Measurements from ENCODE around the gene GATD1. TPM values are rescaled to one million over a fixed set of nuclear protein-coding genes. Genes with fewer than 3 reads are reported as not detected.

Gene GATD1
- total and polyA plus RNA-seq, 10 of the 15 experiments (the other 5 are each of a cell fraction or from before 2014, with no cell fraction given): 1.2 to 92.6 (median 22.3) TPM

GRCh38 chr11:797296-798092 is 20.2 kb upstream of the GATD1 start:
- peak; percentile 76 for ATAC-seq
- Histone ChIP-seq H3K27ac (ENCODE audit: control insufficient read depth, insufficient read depth) (peak overlapping the region; percentile 85), H3K9me3 (replicated peaks; ENCODE audit: control insufficient read depth, insufficient read depth, low read length) (no peaks in the 10 kb centered on the region), H3K79me2 (ENCODE audit: control insufficient read depth, insufficient read depth, low read length) (peaks cover 30% of the 10 kb centered on the region), H3K36me3 (ENCODE audit: control insufficient read depth in 2 of 2, insufficient read depth in 2 of 2, low read length in 1 of 2) (peaks cover 0 to 12% of the 10 kb centered on the region in 2 experiments; a peak in 2 of 4 replicates), H3K27me3 (replicated peaks in 1 of 2; ENCODE audit: control insufficient read depth in 2 of 2, insufficient read depth in 2 of 2, low read length in 1 of 2) (no peaks in the 10 kb centered on the region), H3K4me2 (ENCODE audit: control insufficient read depth, insufficient read depth) (peak overlapping the region; percentile 100), H3K4me3 (peak overlapping the region; percentile 97), H3K4me1 (ENCODE audit: control insufficient read depth, insufficient read depth, low read length) (peaks cover 15% of the 10 kb centered on the region), H2AFZ (ENCODE audit: control insufficient read depth, low read depth, low read length) (peak overlapping the region; percentile 92), H4K20me1 (ENCODE audit: control insufficient read depth, insufficient read depth) (no peaks in the 10 kb centered on the region), H3K9ac (ENCODE audit: control insufficient read depth, insufficient read depth, low read length) (peak overlapping the region; percentile 79)
- intact Hi-C loops (cut with micrococcal nuclease; ENCODE audit: unreplicated experiment): loop anchor here (1.0 to 5.0 kb wide), 2 partner anchors 12 to 50 kb away; partner anchors contain the start of genes RPLP2 and TALDO1
- no peak for DNase-seq (ENCODE audit: low read depth, low spot score)
- SMC1A ChIA-PET (ENCODE audit: uncharacterized antibody, unreplicated experiment): interaction anchor here (1.2 kb wide), 1 partner anchor 9 kb away, joined by 3 read pairs; no protein-coding TSS in a partner anchor
- POLR2A ChIA-PET: interaction anchor here (0.5 to 1.7 kb wide), 8 partner anchors 8 to 229 kb away, joined by 3 to 10 read pairs (median 4); partner anchors contain the start of gene RPLP2
- RAD21 ChIA-PET (ENCODE audit: unreplicated experiment): interaction anchor here (1.3 to 2.8 kb wide), 3 partner anchors 48 to 262 kb away, joined by 4 to 14 read pairs (median 9); partner anchors contain the start of gene HRAS
- WGBS (ENCODE audit: insufficient coverage, insufficient replicate concordance, low lambda C conversion rate, missing lambda C conversion rate): under 1% methylated on average over 57 of the region's 57 CpGs
- peak; percentile 94 for FAIRE-seq
- in situ Hi-C loops (cut with MboI): no loop called here
- BruUV-seq (replicated peaks): no TSS peak
- CTCF ChIA-PET: interaction anchor here (1.1 to 1.5 kb wide), 5 partner anchors 9 to 243 kb away, joined by 3 to 5 read pairs (median 4); no protein-coding TSS in a partner anchor
- TF ChIP-seq ZNF274 (IDR thresholded peaks at IDR 0.05; ENCODE audit: insufficient read depth, insufficient read length) (no peak), SIX5 (IDR thresholded peaks at IDR 0.05; ENCODE audit: low read depth, low read length, severe bottlenecking) (no peak), SRF (IDR thresholded peaks at IDR 0.05; ENCODE audit: low read depth in 2 of 2, low read length in 2 of 2) (peak; percentile 58 to 78; a peak in 3 of 4 replicates), NRF1 (conservative IDR thresholded peaks at IDR 0.05; ENCODE audit: low read depth, low read length) (no peak), TARDBP (IDR thresholded peaks at IDR 0.05; ENCODE audit: borderline replicate concordance) (0 out of 2 replicates have a peak, but pooled peaks have one; percentile 28), BHLHE40 (IDR thresholded peaks at IDR 0.05; ENCODE audit: borderline replicate concordance in 1 of 2, low read depth in 2 of 2, low read length in 1 of 2) (peak; percentile 32 to 75; a peak in 1 of 4 replicates), CHD2 (IDR thresholded peaks at IDR 0.05; ENCODE audit: borderline replicate concordance, low read depth, low read length) (0 out of 2 replicates have a peak, but pooled peaks have one; percentile 11), TCF3 (IDR thresholded peaks at IDR 0.05; ENCODE audit: borderline replicate concordance, insufficient read depth, low read depth, low read length) (0 out of 2 replicates have a peak, but pooled peaks have one; percentile 47), ATF7 (IDR thresholded peaks at IDR 0.05; ENCODE audit: low read depth) (no peak; the same call in 1 of the 2 replicates), BMI1 (IDR thresholded peaks at IDR 0.05; ENCODE audit: borderline replicate concordance) (peak; percentile 86), HDGF (IDR thresholded peaks at IDR 0.05) (0 out of 2 replicates have a peak, but pooled peaks have one; percentile 59), RAD51 (IDR thresholded peaks at IDR 0.05) (no peak), POLR2AphosphoS5 (IDR thresholded peaks at IDR 0.05; ENCODE audit: low read length) (peak; percentile 42; the same call in 1 of the 2 replicates), NBN (IDR thresholded peaks at IDR 0.05) (0 out of 2 replicates have a peak, but pooled peaks have one; percentile 56), SIN3A (IDR thresholded peaks at IDR 0.05; ENCODE audit: low read depth, low read length) (peak; percentile 93; the same call in 1 of the 2 replicates), IKZF2 (IDR thresholded peaks at IDR 0.05) (no peak), HCFC1 (IDR thresholded peaks at IDR 0.05; ENCODE audit: low read length) (peak; percentile 7; the same call in 1 of the 2 replicates), ZNF687 (IDR thresholded peaks at IDR 0.05) (0 out of 2 replicates have a peak, but pooled peaks have one; percentile 15), EZH2 (IDR thresholded peaks at IDR 0.05; ENCODE audit: borderline replicate concordance, control insufficient read depth, low read depth, low read length) (no peak), POLR2AphosphoS2 (IDR thresholded peaks at IDR 0.05; ENCODE audit: low read depth, low read length) (peak; percentile 48; the same call in 1 of the 2 replicates), POLR2A (IDR thresholded peaks at IDR 0.05; ENCODE audit: low read depth, low read length) (peak; percentile 71)

Data from GM12878 (cell line).